ENCODE results near the gene WWOX.

- TF ChIP-seq EZH2 (IDR thresholded peaks at IDR 0.05; ENCODE audit: low read length) (no peak), CTCF (optimal IDR thresholded peaks at IDR 0.05 in 1 of 3, IDR thresholded peaks at IDR 0.05 in 1 of 3, conservative IDR thresholded peaks at IDR 0.05 in 1 of 3; ENCODE audit: extremely low read depth in 1 of 3, insufficient read depth in 2 of 3, low read length in 3 of 3) (no peak)
Observed at GRCh38 chr16:78642621-78643285, 543.3 kb downstream of the WWOX start.

Measured in keratinocyte (primary cell).